Ovary (tissue), 9 donors: ENCODE data around the gene ATP13A5. TPM values are rescaled to one million over a fixed set of nuclear protein-coding genes. Genes with fewer than 3 reads are reported as not detected.

Source experiments
- DNase-seq, 5 donors: peaks; one replicate each; pipeline ENCODE4 v3.0.0-alpha.2; 2019 to 2020
- H3K27ac ChIP-seq, 2 donors: fragments of 200-600 bp; one replicate each; pipeline versions ENCODE4 v1.5.1 to v1.8.0; 2019 to 2022
- H3K27me3 ChIP-seq: fragments of 200-600 bp; one replicate; pipeline ENCODE4 v1.8.0; 2022
- H3K36me3 ChIP-seq: fragments of 200-600 bp; sonication (generic); one replicate; pipeline ENCODE4 v1.5.1; 2019
- H3K4me1 ChIP-seq: one replicate; pipeline ENCODE4 v1.8.1; 2013; ENCODE audit warnings: mild to moderate bottlenecking, moderate library complexity; ENCODE audit not compliant: insufficient read depth
- H3K4me3 ChIP-seq: fragments of 200-600 bp; sonication (generic); one replicate; pipeline ENCODE4 v1.5.1; 2017
- H3K9me3 ChIP-seq, 2 donors: fragments of 200-600 bp in 1 of 2; sonication (generic) in 1 of 2; one replicate each; pipeline versions ENCODE4 v1.5.1 to v1.8.1; 2013 to 2019; ENCODE audit warnings: mild to moderate bottlenecking in 1 of 2, moderate library complexity in 1 of 2
- EP300 ChIP-seq: sonication (generic); formaldehyde crosslinking; IDR thresholded peaks from one replicate; pipeline ENCODE4 v1.6.1; 2017; ENCODE audit warnings: antibody characterized with exemption
- POLR2A ChIP-seq: fragments of 450-650 bp; IDR thresholded peaks from one replicate; pipeline ENCODE4 v1.6.1; 2017; ENCODE audit warnings: antibody characterized with exemption, mild to moderate bottlenecking, moderate library complexity
- WGBS, 3 donors: extraction: QIAGEN DNeasy Blood & Tissue Kit in 1 of 3; methylation state at CpG; one replicate each; pipeline versions ENCODE4 v1.1.5 to v1.1.7; 2013 to 2017; 5-methylcytosine and 5-hydroxymethylcytosine counted together
- intact Hi-C, 4 donors: fragments of 100-400 bp; cut with DNase I; formaldehyde crosslinking; loops; one replicate each; pipeline versions ENCODE4 v1.11.0 to v1.15.1; 2022 to 2023
- polyA plus RNA-seq, 2 donors: library from polyadenylated mRNA; stranded (reverse); fragments of 200-250 nt in 1 of 2; fragments of 350-450 nt in 1 of 2; fragmentation: Illumina TruSeq in 1 of 2; extraction: RNeasy Lipid Tissue Mini Kit (QIAGEN cat#74804) in 1 of 2; gene quantifications; one replicate each; pipeline ENCODE4 v1.2.3, GENCODE V29; 2013 to 2014
- total RNA-seq, 7 donors: library from RNA; depleted of rRNA in 2 of 7; stranded (reverse); fragments of >200 nt in 2 of 7; fragmentation: NEBNext Ultra II Directional in 3 of 7; extraction: Animal tissue kit (Norgen Biotek cat#: 25700) in 3 of 7; gene quantifications; one replicate each; pipeline versions ENCODE4 v1.1.0 to v1.2.4, GENCODE V29; 2016 to 2023
- TF ChIP-seq, protein P1 (sequence below), 3 donors: fragments of 450-650 bp in 2 of 3; fragments of 200-600 bp in 1 of 3; IDR thresholded peaks; one replicate each; pipeline versions ENCODE4 v1.5.1 to v1.8.0; 2016 to 2022; ENCODE audit warnings: antibody characterized with exemption in 3 of 3, mild to moderate bottlenecking in 1 of 3
- donor health status: DM: no; HTN: no; CAD: no; lungs with moderate emphysema.
- donor health status: DM: no; HTN: no; CAD: no.
- donor health status: Bipolar disorder and iron deficiency.
- donor health status: DM: yes; HTN: yes; CAD: no.
- donor health status: DM: no; HTN: no; CAD: no.
- donor health status: DM: yes; HTN: yes; CAD: no.

The ATP13A5 gene
- total and polyA plus RNA-seq, 9 donors = 0.07 to 0.36 TPM; not detected in 7

DNA sequence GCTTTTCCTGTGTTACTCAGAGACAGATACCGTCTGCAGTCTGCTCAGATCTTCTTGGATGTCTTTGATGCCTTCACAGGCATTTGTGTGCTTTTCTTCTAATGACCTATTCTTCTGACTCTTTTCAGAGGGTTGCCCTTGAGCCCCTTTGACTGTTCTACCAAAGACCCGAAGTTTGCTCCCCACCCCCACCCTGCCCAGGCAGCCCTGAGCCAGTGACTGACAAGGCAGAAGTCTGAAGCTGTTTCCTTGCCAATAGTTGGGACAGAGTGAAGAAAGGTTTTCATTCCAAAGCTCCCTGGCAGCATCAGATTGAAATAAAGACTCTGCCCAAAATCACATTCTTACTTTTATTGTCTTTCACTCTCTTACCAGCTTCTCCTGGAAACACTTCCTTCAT, 9.0 kb upstream of the ATP13A5 start:
- TF ChIP-seq, protein P1, sequence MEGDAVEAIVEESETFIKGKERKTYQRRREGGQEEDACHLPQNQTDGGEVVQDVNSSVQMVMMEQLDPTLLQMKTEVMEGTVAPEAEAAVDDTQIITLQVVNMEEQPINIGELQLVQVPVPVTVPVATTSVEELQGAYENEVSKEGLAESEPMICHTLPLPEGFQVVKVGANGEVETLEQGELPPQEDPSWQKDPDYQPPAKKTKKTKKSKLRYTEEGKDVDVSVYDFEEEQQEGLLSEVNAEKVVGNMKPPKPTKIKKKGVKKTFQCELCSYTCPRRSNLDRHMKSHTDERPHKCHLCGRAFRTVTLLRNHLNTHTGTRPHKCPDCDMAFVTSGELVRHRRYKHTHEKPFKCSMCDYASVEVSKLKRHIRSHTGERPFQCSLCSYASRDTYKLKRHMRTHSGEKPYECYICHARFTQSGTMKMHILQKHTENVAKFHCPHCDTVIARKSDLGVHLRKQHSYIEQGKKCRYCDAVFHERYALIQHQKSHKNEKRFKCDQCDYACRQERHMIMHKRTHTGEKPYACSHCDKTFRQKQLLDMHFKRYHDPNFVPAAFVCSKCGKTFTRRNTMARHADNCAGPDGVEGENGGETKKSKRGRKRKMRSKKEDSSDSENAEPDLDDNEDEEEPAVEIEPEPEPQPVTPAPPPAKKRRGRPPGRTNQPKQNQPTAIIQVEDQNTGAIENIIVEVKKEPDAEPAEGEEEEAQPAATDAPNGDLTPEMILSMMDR (IDR thresholded peaks at IDR 0.05) = no peak
- TF ChIP-seq EP300 = no peak
- TF ChIP-seq POLR2A = no peak

DNA sequence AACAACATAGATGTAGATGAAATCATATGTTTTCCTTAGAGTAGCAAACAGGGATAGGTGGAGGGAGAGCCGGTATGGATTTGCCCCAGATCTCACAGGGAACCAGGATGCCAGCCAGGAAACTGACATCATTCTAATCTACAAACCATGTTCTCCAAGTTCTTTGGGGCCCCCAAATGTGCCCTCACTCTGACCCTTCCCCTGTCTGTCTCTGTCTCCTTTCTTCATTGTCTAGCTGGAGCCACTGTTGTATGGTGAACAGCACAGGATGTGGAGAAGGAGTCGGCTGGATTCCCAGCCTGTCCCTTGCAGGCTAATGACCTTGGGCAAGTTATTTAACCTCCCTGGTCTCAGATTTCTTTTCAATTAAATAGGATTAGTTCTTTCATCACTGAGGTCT, 962 bp downstream of the ATP13A5 start:
- no peaks in the 10 kb centered on the region for H3K36me3 ChIP-seq
- H3K9me3 ChIP-seq = no peaks in the 10 kb centered on the region
- intact Hi-C loops = no loop called here
- DNase-seq = no peak
- no peak overlapping the region for H3K27ac ChIP-seq
- H3K27me3 ChIP-seq = no peaks in the 10 kb centered on the region
- TF ChIP-seq, protein P1 (IDR thresholded peaks at IDR 0.05) = no peak
- no peak for TF ChIP-seq POLR2A
- TF ChIP-seq EP300 = no peak
- WGBS, 3 donors = 25 to 39% (median 32%) methylated on average over 2 of the region's 2 CpGs
- no peak overlapping the region for H3K4me3 ChIP-seq
- no peaks in the 10 kb centered on the region for H3K4me1 ChIP-seq

More for the DNA sequence above, 9.0 kb upstream of the ATP13A5 start:
- DNase-seq = no peak
- Histone ChIP-seq H3K4me1 (no peaks in the 10 kb centered on the region), H3K27ac (no peak overlapping the region), H3K4me3 (no peak overlapping the region), H3K27me3 (no peaks in the 10 kb centered on the region), H3K9me3 (no peaks in the 10 kb centered on the region), H3K36me3 (no peaks in the 10 kb centered on the region)
- 55 to 72% (median 62%) methylated on average over 2 of the region's 2 CpGs for WGBS, 3 donors
- intact Hi-C loops = no loop called here

DNA sequence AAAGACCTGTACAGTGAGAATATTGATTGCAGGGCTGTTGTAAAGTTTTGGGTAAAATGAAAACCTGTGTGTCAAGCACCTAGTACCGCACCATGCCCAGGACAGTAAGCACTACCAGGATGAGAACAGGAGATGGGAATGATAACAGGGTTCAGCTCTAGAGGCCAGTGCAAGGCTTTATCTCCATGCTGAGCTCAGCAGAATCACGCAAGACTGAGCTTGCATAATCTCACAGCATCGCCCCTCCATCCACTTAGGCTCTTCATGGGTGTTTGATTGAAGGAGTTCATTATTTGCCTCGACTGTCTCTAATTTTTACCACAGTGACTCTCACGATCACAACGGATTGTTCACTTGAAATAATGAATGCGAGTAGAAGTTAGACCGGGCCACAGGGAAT, 2.9 kb downstream of the ATP13A5 start:
- no peak for DNase-seq
- Histone ChIP-seq H3K4me1 (no peaks in the 10 kb centered on the region), H3K36me3 (no peaks in the 10 kb centered on the region), H3K9me3 (no peaks in the 10 kb centered on the region), H3K27ac (no peak overlapping the region), H3K4me3 (no peak overlapping the region), H3K27me3 (no peaks in the 10 kb centered on the region)
- TF ChIP-seq, protein P1 (IDR thresholded peaks at IDR 0.05) = no peak
- TF ChIP-seq EP300 = no peak
- TF ChIP-seq POLR2A = no peak
- 86 to 93% (median 89%) methylated on average over 8 of the region's 8 CpGs for WGBS, 3 donors
- intact Hi-C loops = no loop called here

DNA sequence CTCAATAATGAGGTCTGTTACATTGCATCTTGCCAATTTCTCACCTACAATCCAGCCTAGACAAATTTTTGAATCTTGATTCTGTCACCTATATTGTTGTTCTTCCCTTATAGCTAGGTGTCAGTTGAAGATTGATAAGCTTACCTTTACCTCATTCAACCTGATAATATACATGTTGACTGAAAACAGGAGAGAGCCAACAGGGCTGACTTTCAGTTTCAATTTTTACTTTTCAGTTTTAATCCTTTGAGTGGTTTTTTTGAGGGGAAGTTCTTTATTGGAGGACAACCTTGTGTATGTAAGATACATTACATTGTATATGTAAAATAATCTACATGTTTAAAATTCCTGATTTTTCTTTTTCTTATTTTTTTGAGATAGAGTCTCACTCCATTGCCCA, 5.8 kb downstream of the ATP13A5 start:
- Histone ChIP-seq H3K4me1 (no peaks in the 10 kb centered on the region), H3K27me3 (no peaks in the 10 kb centered on the region), H3K27ac (no peak overlapping the region), H3K36me3 (no peaks in the 10 kb centered on the region), H3K4me3 (no peak overlapping the region), H3K9me3 (no peaks in the 10 kb centered on the region)
- no peak for DNase-seq
- intact Hi-C loops = no loop called here
- TF ChIP-seq POLR2A = no peak
- TF ChIP-seq, protein P1 (IDR thresholded peaks at IDR 0.05) = no peak
- no peak for TF ChIP-seq EP300

DNA sequence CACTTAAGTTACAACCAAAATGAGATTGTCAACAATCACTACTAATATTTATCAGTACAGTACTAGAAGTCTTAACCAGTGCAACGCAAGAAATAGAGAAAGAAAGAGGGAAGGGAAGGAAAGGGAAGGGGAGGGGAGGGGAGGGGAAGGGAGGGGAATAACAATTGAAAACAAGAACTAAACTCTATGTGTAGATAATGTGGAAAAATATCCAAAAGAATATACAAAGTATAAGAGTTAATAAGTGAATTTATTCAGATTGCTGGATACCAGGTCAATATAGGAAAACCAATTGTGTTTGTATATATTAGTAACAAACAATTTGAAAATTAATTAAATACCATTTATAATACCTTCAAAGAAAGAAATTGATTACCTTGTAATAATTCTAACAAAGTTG, 10.7 kb downstream of the ATP13A5 start:
- H3K9me3 ChIP-seq = no peaks in the 10 kb centered on the region
- intact Hi-C loops = no loop called here
- no peaks in the 10 kb centered on the region for H3K36me3 ChIP-seq
- no peak overlapping the region for H3K4me3 ChIP-seq
- H3K27ac ChIP-seq = no peak overlapping the region
- no peaks in the 10 kb centered on the region for H3K4me1 ChIP-seq
- TF ChIP-seq EP300 = no peak
- TF ChIP-seq POLR2A = no peak
- TF ChIP-seq, protein P1 (IDR thresholded peaks at IDR 0.05) = no peak
- 50 to 75% (median 71%) methylated on average over 1 of the region's 1 CpG for WGBS, 3 donors
- H3K27me3 ChIP-seq = no peaks in the 10 kb centered on the region
- no peak for DNase-seq
